GM13976 (cell line): ENCODE measurements around the gene ZC3H18.

Experiments
- DNase-seq: peaks from one replicate; pipeline ENCODE4 v3.0.0; 2012; ENCODE audit warnings: low spot score
- in situ Hi-C: fragments of 300-500 bp; cut with MboI; formaldehyde crosslinking; loops from one replicate; pipeline ENCODE4 v1.12.0; 2022; ENCODE audit warnings: low sequenced_read_pairs, mixed read lengths, inconsistent platforms; ENCODE audit not compliant: unreplicated experiment
- TF ChIP-seq, protein P1 (sequence below): IDR thresholded peaks from 2 replicates; pipeline ENCODE4 v1.5.1; 2012; ENCODE audit warnings: borderline replicate concordance, mild to moderate bottlenecking; ENCODE audit not compliant: insufficient read depth; ENCODE audit errors: extremely low read depth, missing control alignments, control extremely low read depth

ZC3H18 gene

GRCh38 chr16:88655733-88656281 lies 85.6 kb downstream of the ZC3H18 start:
- DNase-seq, result no peak
- in situ Hi-C loops, result no loop called here
- TF ChIP-seq, protein P1, sequence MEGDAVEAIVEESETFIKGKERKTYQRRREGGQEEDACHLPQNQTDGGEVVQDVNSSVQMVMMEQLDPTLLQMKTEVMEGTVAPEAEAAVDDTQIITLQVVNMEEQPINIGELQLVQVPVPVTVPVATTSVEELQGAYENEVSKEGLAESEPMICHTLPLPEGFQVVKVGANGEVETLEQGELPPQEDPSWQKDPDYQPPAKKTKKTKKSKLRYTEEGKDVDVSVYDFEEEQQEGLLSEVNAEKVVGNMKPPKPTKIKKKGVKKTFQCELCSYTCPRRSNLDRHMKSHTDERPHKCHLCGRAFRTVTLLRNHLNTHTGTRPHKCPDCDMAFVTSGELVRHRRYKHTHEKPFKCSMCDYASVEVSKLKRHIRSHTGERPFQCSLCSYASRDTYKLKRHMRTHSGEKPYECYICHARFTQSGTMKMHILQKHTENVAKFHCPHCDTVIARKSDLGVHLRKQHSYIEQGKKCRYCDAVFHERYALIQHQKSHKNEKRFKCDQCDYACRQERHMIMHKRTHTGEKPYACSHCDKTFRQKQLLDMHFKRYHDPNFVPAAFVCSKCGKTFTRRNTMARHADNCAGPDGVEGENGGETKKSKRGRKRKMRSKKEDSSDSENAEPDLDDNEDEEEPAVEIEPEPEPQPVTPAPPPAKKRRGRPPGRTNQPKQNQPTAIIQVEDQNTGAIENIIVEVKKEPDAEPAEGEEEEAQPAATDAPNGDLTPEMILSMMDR, result no peak

- no peak for DNase-seq
- TF ChIP-seq, protein P1, result no peak
- in situ Hi-C loops, result no loop called here
Measured at GRCh38 chr16:88656291-88656980, 86.2 kb downstream of the ZC3H18 start.

DNA sequence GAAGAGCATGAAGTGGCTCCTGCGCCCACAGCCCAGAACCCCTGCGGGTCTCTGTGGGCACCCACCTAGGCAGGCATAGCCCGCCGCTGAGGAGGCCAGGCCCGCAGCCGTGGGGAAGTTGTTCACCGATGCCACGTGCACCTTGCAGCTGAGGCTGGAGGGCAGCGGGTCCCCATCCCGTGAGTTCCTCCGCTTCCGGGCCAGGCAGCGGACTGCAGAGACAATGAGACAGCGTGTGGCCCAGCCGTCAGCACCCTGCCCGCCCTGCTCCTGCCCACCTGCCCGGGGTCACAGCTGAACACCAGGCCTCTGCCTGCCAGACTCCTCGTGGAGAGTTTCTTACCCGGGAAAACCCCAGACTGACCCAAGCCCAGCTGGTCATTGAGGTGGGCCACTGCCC lies 87.2 kb downstream of the ZC3H18 start:
- DNase-seq, result no peak
- TF ChIP-seq, protein P1, result no peak
- in situ Hi-C loops, result no loop called here

GRCh38 chr16:88658714-88659113 lies 88.5 kb downstream of the ZC3H18 start:
- no peak for DNase-seq
- in situ Hi-C loops, result no loop called here
- TF ChIP-seq, protein P1, result no peak

GRCh38 chr16:88659160-88659559 lies 89.0 kb downstream of the ZC3H18 start:
- TF ChIP-seq, protein P1, result no peak
- DNase-seq, result no peak
- in situ Hi-C loops, result no loop called here

GRCh38 chr16:88661468-88661867 lies 91.3 kb downstream of the ZC3H18 start:
- in situ Hi-C loops, result no loop called here

More at GRCh38 chr16:88661468-88661867, 91.3 kb downstream of the ZC3H18 start:
- TF ChIP-seq, protein P1, result no peak
- DNase-seq, result no peak
